K562 (cell line): Measurements from ENCODE around the gene LRRC39. TPM values are rescaled to one million over a fixed set of nuclear protein-coding genes. Genes with fewer than 3 reads are reported as not detected.

ENCODE experiments used
- ATAC-seq: fragments of 200-7000 bp; cut with Tn5 transposase; 3 replicates; pipeline ENCODE4 v1.9.1; 2020; ENCODE audit warnings: moderate library complexity
- BruUV-seq: library from RNA; stranded (reverse); fragments of 400-500 nt; replicated peaks from 2 replicates; lab custom pipeline; 2021; lab: Mats Ljungman, UMichigan
- CTCF ChIA-PET: fragments of 300-600 bp; formaldehyde crosslinking; extraction: SDS; loops from one replicate; lab custom pipeline; 2021; ENCODE audit warnings: low intra/inter-chr PET ratio; lab: Yijun Ruan, JAX
- POLR2A ChIA-PET: fragments of 300-600, 350-650 bp; sonication (Branson Sonifier 250); formaldehyde crosslinking; extraction: SDS; loops from one replicate; lab custom pipeline; 2021; ENCODE audit warnings: antibody characterized with exemption, inconsistent platforms; lab: Yijun Ruan, JAX
- DNase-seq, 4 experiments: peaks; one replicate each; pipeline versions ENCODE4 v3.0.0 to v3.0.0-alpha.2; 2011 to 2018; ENCODE audit warnings: low spot score in 3 of 4, mixed read lengths in 3 of 4; ENCODE audit errors: extremely low read depth in 1 of 4
- FAIRE-seq: peaks from 2 replicates; lab custom pipeline; 2011; peaks lifted over from hg19 to GRCh38; lab: Jason Lieb, UNC
- H2AFZ ChIP-seq: 2 replicates; pipeline ENCODE4 v1.6.0; 2011; ENCODE audit warnings: low read depth, low read length, control low read depth, inconsistent platforms
- H3K27ac ChIP-seq: fragments of 200-600 bp; 3 replicates; pipeline ENCODE4 v1.8.0; 2011; ENCODE audit warnings: low read depth, mild to moderate bottlenecking, control low read depth, inconsistent platforms, low read length, moderate library complexity, mixed read lengths; ENCODE audit errors: extremely low read depth
- H3K27me3 ChIP-seq, 2 experiments: fragments of 300-600 bp in 1 of 2; 2 replicates in 1 of 2; 3 replicates in 1 of 2; pipeline versions ENCODE4 v1.6.0 to v1.8.0; 2011; ENCODE audit warnings: inconsistent platforms in 2 of 2, low read length in 2 of 2, mild to moderate bottlenecking in 1 of 2, mixed read lengths in 1 of 2, moderate library complexity in 1 of 2; ENCODE audit not compliant: control insufficient read depth in 2 of 2, insufficient read depth in 2 of 2
- H3K36me3 ChIP-seq: fragments of 300-600 bp; 3 replicates; pipeline ENCODE4 v1.8.0; 2011; ENCODE audit warnings: mild to moderate bottlenecking, low read length, inconsistent platforms; ENCODE audit not compliant: control insufficient read depth, insufficient read depth
- H3K4me1 ChIP-seq, 2 experiments: fragments of 200-600 bp in 1 of 2; replicated peaks in 1 of 2; 2 replicates in 1 of 2; 3 replicates in 1 of 2; pipeline versions ENCODE4 v1.5.1 to v1.8.0; 2011; ENCODE audit warnings: inconsistent platforms in 2 of 2, low read length in 2 of 2, mild to moderate bottlenecking in 1 of 2, mixed read lengths in 1 of 2, moderate library complexity in 1 of 2; ENCODE audit not compliant: control insufficient read depth in 2 of 2, insufficient read depth in 2 of 2
- H3K4me2 ChIP-seq: 2 replicates; pipeline ENCODE4 v1.6.1; 2011; ENCODE audit warnings: low read length, control low read depth, inconsistent platforms, mixed read lengths; ENCODE audit not compliant: insufficient read depth
- H3K4me3 ChIP-seq: fragments of 200-600 bp; sonication (generic), shearing (Covaris generic); 2 replicates; pipeline ENCODE4 v1.5.1; 2016; ENCODE audit warnings: control low read depth, inconsistent platforms
- H3K79me2 ChIP-seq: fragments of 200-600 bp; 3 replicates; pipeline ENCODE4 v1.8.0; 2011; ENCODE audit warnings: low read length, inconsistent platforms; ENCODE audit not compliant: control insufficient read depth, insufficient read depth
- H3K9ac ChIP-seq, 2 experiments: 2 replicates each; pipeline versions ENCODE4 v1.6.0 to v1.6.1; 2011; ENCODE audit warnings: low read depth in 2 of 2, low read length in 2 of 2, control low read depth in 1 of 2, inconsistent platforms in 1 of 2, mild to moderate bottlenecking in 1 of 2, mixed read lengths in 1 of 2; ENCODE audit not compliant: insufficient read depth in 1 of 2
- H3K9me1 ChIP-seq: one replicate; pipeline ENCODE4 v1.6.0; 2011; ENCODE audit warnings: inconsistent platforms, mild to moderate bottlenecking, low read length, moderate library complexity; ENCODE audit not compliant: control insufficient read depth, insufficient read depth
- H3K9me3 ChIP-seq: replicated peaks from 2 replicates; pipeline ENCODE4 v1.5.1; 2011; ENCODE audit warnings: low read depth, low read length, inconsistent platforms; ENCODE audit not compliant: control insufficient read depth, insufficient read depth
- H4K20me1 ChIP-seq: replicated peaks from 2 replicates; pipeline ENCODE4 v1.6.1; 2011; ENCODE audit warnings: low read length, inconsistent platforms, mixed read lengths; ENCODE audit not compliant: control insufficient read depth, insufficient read depth
- ARID2 ChIP-seq: fragments of 450-650 bp; IDR thresholded peaks from 2 replicates; pipeline ENCODE4 v1.6.1; 2017; ENCODE audit warnings: antibody characterized with exemption, mild to moderate bottlenecking
- C11orf30 ChIP-seq: fragments of 450-650 bp; IDR thresholded peaks from 2 replicates; pipeline ENCODE4 v1.6.1; 2016; ENCODE audit warnings: low read depth, mild to moderate bottlenecking
- CBX1 ChIP-seq: sonication (generic); IDR thresholded peaks from 2 replicates; pipeline ENCODE4 v1.6.1; 2016; ENCODE audit warnings: antibody characterized with exemption, low read depth, mild to moderate bottlenecking
- CTBP1 ChIP-seq: fragments of 450-650 bp; IDR thresholded peaks from 2 replicates; pipeline ENCODE4 v1.6.1; 2016; ENCODE audit warnings: borderline replicate concordance
- FOXJ2 ChIP-seq: fragments of 200-800 bp; sonication (Bioruptor generic); IDR thresholded peaks from 2 replicates; pipeline ENCODE4 v1.6.1; 2016; ENCODE audit warnings: missing genetic modification characterization, missing compliant biosample characterization
- FOXK2 ChIP-seq, 2 experiments: fragments of 450-650 bp; IDR thresholded peaks in 1 of 2; conservative IDR thresholded peaks in 1 of 2; 2 replicates each; pipeline ENCODE4 v1.6.1; 2016; ENCODE audit warnings: low read depth in 2 of 2, mild to moderate bottlenecking in 1 of 2
- GATAD2B ChIP-seq: fragments of 450-650 bp; IDR thresholded peaks from 2 replicates; pipeline ENCODE4 v1.6.1; 2017; ENCODE audit warnings: mild to moderate bottlenecking, borderline replicate concordance
- MAFF ChIP-seq: IDR thresholded peaks from 2 replicates; pipeline ENCODE4 v1.6.1; 2012; ENCODE audit warnings: low read length, improper control_type of control experiment
- MAFG ChIP-seq: fragments of 450-650 bp; conservative IDR thresholded peaks from 2 replicates; pipeline ENCODE4 v1.6.1; 2016; ENCODE audit warnings: missing genetic modification characterization, missing compliant biosample characterization
- NFATC3 ChIP-seq: fragments of 450-650 bp; IDR thresholded peaks from 2 replicates; pipeline ENCODE4 v1.6.1; 2017; ENCODE audit warnings: mild to moderate bottlenecking
- PCBP1 ChIP-seq: fragments of 200-400 bp; formaldehyde crosslinking; IDR thresholded peaks from 2 replicates; pipeline ENCODE4 v1.6.1; 2018; ENCODE audit warnings: mild to moderate bottlenecking, low read depth, low read length; ENCODE audit not compliant: poor library complexity, severe bottlenecking
- POLR2B ChIP-seq: fragments of 450-650 bp; IDR thresholded peaks from 2 replicates; pipeline ENCODE4 v1.6.1; 2018; ENCODE audit warnings: low read depth; ENCODE audit not compliant: partially characterized antibody
- SNRNP70 ChIP-seq: fragments of 200-400 bp; formaldehyde crosslinking; optimal IDR thresholded peaks from 2 replicates; pipeline ENCODE3; 2017; ENCODE audit warnings: low read depth, low read length
- ZNF316 ChIP-seq: fragments of 450-650 bp; IDR thresholded peaks from 2 replicates; pipeline ENCODE4 v1.6.1; 2016
- ZNF696 ChIP-seq: fragments of 250-450 bp; sonication (Bioruptor Pico); conservative IDR thresholded peaks from 2 replicates; pipeline ENCODE4 v1.4.0; 2020; ENCODE audit warnings: mild to moderate bottlenecking, moderate library complexity
- WGBS: fragments of 100-300 bp; shearing (Covaris generic); methylation state at CpG from one replicate; pipeline ENCODE4 v1.1.6; 2016; ENCODE audit warnings: low coverage, mixed read lengths; ENCODE audit not compliant: insufficient coverage; ENCODE audit errors: missing lambda C conversion rate; 5-methylcytosine and 5-hydroxymethylcytosine counted together
- in situ Hi-C: fragments of 300-500 bp; cut with MboI; formaldehyde crosslinking; loops from 4 replicates; pipeline ENCODE4 v1.15.0; 2018; ENCODE audit warnings: inconsistent platforms, mixed read lengths
- intact Hi-C: fragments of 100-400 bp; cut with micrococcal nuclease; formaldehyde crosslinking; loops from 2 replicates; pipeline ENCODE4 v1.14.2; 2022
- polyA plus RNA-seq, 8 experiments: library from polyadenylated mRNA; depleted of rRNA in 4 of 8; stranded (reverse) in 5 of 8; unstranded in 3 of 8; fragments of >200 nt; fragmentation: Nextera tagmentation in 2 of 8; fragmentation: Illumina TruSeq in 1 of 8; extraction: Ambion mirVana in 2 of 8; extraction: Trizol in 1 of 8; gene quantifications; 2 replicates each; pipeline versions ENCODE4 v1.2.1 to v1.2.3, GENCODE V29; 2011 to 2014; ENCODE audit warnings: inconsistent platforms in 1 of 8, missing spikeins in 1 of 8
- total RNA-seq, 7 experiments: library from RNA; depleted of rRNA in 6 of 7; stranded (reverse); fragments of >200 nt in 6 of 7; fragmentation: Illumina TruSeq in 2 of 7; extraction: Trizol in 2 of 7; gene quantifications; 2 replicates each; pipeline versions ENCODE4 v1.2.1 to v1.2.3, GENCODE V29; 2011 to 2021; ENCODE audit warnings: low replicate concordance in 1 of 7
- TF ChIP-seq, protein P1 (sequence below), 2 experiments: fragments of 450-650 bp; conservative IDR thresholded peaks; 2 replicates each; pipeline ENCODE4 v1.6.1; 2017; ENCODE audit warnings: mild to moderate bottlenecking in 2 of 2, moderate library complexity in 2 of 2
- TF ChIP-seq, protein P2 (sequence below): fragments of 250-450 bp; sonication (Bioruptor Pico); IDR thresholded peaks from 2 replicates; pipeline ENCODE4 v1.4.0; 2020
- TF ChIP-seq, protein P3 (sequence below): fragments of 250-450 bp; sonication (Bioruptor Pico); IDR thresholded peaks from 2 replicates; pipeline ENCODE4 v1.8.0; 2022; ENCODE audit warnings: moderate library complexity, mild to moderate bottlenecking, inconsistent platforms

The LRRC39 gene
- total and polyA plus RNA-seq, 9 of the 15 experiments (the other 6 are each of a cell fraction or from before 2014, with no cell fraction given) = 1.00 to 3.1 (median 1.3) TPM

DNA sequence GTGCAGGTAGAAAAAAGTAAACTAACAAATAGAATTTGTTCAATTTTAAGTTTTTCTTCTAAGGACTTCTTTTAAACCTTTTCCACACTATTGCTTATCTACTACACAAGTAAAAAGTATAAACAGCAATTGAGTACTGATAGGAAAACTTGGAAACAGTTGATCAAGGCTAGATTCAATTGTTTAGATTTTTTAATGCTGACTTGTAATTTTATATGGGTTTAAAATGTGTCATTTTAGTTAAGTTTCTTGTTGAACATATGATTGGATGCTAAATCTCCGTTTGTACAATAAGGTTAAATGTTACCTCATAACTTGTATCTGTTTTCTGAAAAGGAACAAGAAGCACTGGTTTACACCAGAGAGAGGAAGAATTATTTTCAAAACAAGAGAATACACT is 50.8 kb downstream of the LRRC39 start:
- peaks cover 3 to 10% of the 10 kb centered on the region in 2 experiments; a peak in 2 of 5 replicates for H3K4me1 ChIP-seq
- peaks cover 71% of the 10 kb centered on the region for H3K79me2 ChIP-seq
- CTCF ChIA-PET = no interaction called here
- FAIRE-seq (no peak), DNase-seq (no peak)
- H3K36me3 ChIP-seq = peaks cover 47% of the 10 kb centered on the region
- intact Hi-C loops = no loop called here
- H3K9me3 ChIP-seq = no peaks in the 10 kb centered on the region
- no peak overlapping the region for H3K4me2 ChIP-seq
- H2AFZ ChIP-seq = no peak overlapping the region
- POLR2A ChIA-PET = no interaction called here
- in situ Hi-C loops = no loop called here
- peak; percentile 72; the same call in 1 of the 2 replicates for TF ChIP-seq MAFG (tag)
- TF ChIP-seq FOXK2 (conservative IDR thresholded peaks at IDR 0.05 in 1 of 2, IDR thresholded peaks at IDR 0.05 in 1 of 2; ENCODE audit: low read depth in 2 of 2) = no peak
- TF ChIP-seq PCBP1 = no peak
- peak; percentile 86 for TF ChIP-seq C11orf30
- TF ChIP-seq, protein P1, sequence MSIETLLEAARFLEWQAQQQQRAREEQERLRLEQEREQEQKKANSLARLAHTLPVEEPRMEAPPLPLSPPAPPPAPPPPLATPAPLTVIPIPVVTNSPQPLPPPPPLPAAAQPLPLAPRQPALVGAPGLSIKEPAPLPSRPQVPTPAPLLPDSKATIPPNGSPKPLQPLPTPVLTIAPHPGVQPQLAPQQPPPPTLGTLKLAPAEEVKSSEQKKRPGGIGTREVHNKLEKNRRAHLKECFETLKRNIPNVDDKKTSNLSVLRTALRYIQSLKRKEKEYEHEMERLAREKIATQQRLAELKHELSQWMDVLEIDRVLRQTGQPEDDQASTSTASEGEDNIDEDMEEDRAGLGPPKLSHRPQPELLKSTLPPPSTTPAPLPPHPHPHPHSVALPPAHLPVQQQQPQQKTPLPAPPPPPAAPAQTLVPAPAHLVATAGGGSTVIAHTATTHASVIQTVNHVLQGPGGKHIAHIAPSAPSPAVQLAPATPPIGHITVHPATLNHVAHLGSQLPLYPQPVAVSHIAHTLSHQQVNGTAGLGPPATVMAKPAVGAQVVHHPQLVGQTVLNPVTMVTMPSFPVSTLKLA (conservative IDR thresholded peaks at IDR 0.05) = no peak
- TF ChIP-seq, protein P2, sequence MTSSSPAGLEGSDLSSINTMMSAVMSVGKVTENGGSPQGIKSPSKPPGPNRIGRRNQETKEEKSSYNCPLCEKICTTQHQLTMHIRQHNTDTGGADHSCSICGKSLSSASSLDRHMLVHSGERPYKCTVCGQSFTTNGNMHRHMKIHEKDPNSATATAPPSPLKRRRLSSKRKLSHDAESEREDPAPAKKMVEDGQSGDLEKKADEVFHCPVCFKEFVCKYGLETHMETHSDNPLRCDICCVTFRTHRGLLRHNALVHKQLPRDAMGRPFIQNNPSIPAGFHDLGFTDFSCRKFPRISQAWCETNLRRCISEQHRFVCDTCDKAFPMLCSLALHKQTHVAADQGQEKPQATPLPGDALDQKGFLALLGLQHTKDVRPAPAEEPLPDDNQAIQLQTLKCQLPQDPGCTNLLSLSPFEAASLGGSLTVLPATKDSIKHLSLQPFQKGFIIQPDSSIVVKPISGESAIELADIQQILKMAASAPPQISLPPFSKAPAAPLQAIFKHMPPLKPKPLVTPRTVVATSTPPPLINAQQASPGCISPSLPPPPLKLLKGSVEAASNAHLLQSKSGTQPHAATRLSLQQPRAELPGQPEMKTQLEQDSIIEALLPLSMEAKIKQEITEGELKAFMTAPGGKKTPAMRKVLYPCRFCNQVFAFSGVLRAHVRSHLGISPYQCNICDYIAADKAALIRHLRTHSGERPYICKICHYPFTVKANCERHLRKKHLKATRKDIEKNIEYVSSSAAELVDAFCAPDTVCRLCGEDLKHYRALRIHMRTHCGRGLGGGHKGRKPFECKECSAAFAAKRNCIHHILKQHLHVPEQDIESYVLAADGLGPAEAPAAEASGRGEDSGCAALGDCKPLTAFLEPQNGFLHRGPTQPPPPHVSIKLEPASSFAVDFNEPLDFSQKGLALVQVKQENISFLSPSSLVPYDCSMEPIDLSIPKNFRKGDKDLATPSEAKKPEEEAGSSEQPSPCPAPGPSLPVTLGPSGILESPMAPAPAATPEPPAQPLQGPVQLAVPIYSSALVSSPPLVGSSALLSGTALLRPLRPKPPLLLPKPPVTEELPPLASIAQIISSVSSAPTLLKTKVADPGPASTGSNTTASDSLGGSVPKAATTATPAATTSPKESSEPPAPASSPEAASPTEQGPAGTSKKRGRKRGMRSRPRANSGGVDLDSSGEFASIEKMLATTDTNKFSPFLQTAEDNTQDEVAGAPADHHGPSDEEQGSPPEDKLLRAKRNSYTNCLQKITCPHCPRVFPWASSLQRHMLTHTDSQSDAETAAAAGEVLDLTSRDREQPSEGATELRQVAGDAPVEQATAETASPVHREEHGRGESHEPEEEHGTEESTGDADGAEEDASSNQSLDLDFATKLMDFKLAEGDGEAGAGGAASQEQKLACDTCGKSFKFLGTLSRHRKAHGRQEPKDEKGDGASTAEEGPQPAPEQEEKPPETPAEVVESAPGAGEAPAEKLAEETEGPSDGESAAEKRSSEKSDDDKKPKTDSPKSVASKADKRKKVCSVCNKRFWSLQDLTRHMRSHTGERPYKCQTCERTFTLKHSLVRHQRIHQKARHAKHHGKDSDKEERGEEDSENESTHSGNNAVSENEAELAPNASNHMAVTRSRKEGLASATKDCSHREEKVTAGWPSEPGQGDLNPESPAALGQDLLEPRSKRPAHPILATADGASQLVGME (CRISPR knock-in tag) = no peak
- TF ChIP-seq ARID2 = no peak
- TF ChIP-seq, protein P3, sequence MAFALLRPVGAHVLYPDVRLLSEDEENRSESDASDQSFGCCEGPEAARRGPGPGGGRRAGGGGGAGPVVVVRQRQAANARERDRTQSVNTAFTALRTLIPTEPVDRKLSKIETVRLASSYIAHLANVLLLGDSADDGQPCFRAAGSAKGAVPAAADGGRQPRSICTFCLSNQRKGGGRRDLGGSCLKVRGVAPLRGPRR (CRISPR knock-in tag) = no peak
- TF ChIP-seq FOXJ2 = 0 out of 2 replicates have a peak, but pooled peaks have one; percentile 26
- peak; percentile 54; the same call in 1 of the 2 replicates for TF ChIP-seq MAFF
- no peak for TF ChIP-seq SNRNP70
- no peak for TF ChIP-seq NFATC3
- no peak for TF ChIP-seq POLR2B
- TF ChIP-seq ZNF316 = peak; percentile 92
- no peak for TF ChIP-seq ZNF696 (CRISPR knock-in tag)
- TF ChIP-seq CBX1 = no peak
- TF ChIP-seq GATAD2B = no peak
- TF ChIP-seq CTBP1 = no peak
- TF ChIP-seq, all 486 proteins: peak for 5
- no peak for ATAC-seq
- no peak overlapping the region for H3K4me3 ChIP-seq
- WGBS = 46% methylated on average over 1 of the region's 1 CpG
- no peak overlapping the region for H3K9ac ChIP-seq
- H3K27ac ChIP-seq = no peak overlapping the region
- peaks cover 2% of the 10 kb centered on the region for H3K9me1 ChIP-seq
- no TSS peak for BruUV-seq
- no peaks in the 10 kb centered on the region for H3K27me3 ChIP-seq
- H4K20me1 ChIP-seq = 0 out of 2 replicates have a peak, but pooled peaks cover 6% of the 10 kb centered on the region
